Left lung (tissue), 10 donors: ENCODE measurements around the gene CABLES2. TPM values are rescaled to one million over a fixed set of nuclear protein-coding genes. Genes with fewer than 3 reads are reported as not detected.

Source experiments
- ATAC-seq: fragments of 200-7000 bp; cut with Tn5 transposase; one replicate; pipeline ENCODE4 v1.9.1; 2020; ENCODE audit warnings: moderate library complexity
- DNase-seq, 4 donors: peaks; one replicate each; pipeline ENCODE4 v3.0.0-alpha.2; 2013 to 2020
- H3K27ac ChIP-seq, 2 donors: fragments of 200-600 bp; sonication (generic) in 1 of 2; one replicate each; pipeline versions ENCODE4 v1.5.0 to v1.8.0; 2020 to 2021
- H3K27me3 ChIP-seq, 2 donors: fragments of 200-600 bp; sonication (generic) in 1 of 2; one replicate each; pipeline versions ENCODE4 v1.5.0 to v1.8.0; 2020 to 2021
- H3K36me3 ChIP-seq, 2 donors: fragments of 200-600 bp; sonication (generic) in 1 of 2; one replicate each; pipeline versions ENCODE4 v1.5.0 to v1.8.0; 2020 to 2021
- H3K4me1 ChIP-seq, 2 donors: fragments of 200-600 bp; one replicate each; pipeline ENCODE4 v1.8.0; 2021
- H3K4me3 ChIP-seq, 2 donors: fragments of 200-600 bp; sonication (generic) in 1 of 2; one replicate each; pipeline versions ENCODE4 v1.5.0 to v1.8.0; 2020 to 2021; ENCODE audit warnings: mild to moderate bottlenecking in 1 of 2
- H3K9me3 ChIP-seq, 2 donors: fragments of 200-600 bp; sonication (generic) in 1 of 2; one replicate each; pipeline versions ENCODE4 v1.5.0 to v1.8.0; 2020 to 2021
- CTCF ChIP-seq, 2 donors: fragments of 200-600 bp; sonication (generic) in 1 of 2; IDR thresholded peaks; one replicate each; pipeline versions ENCODE4 v1.5.0 to v1.8.0; 2021; ENCODE audit warnings: antibody characterized with exemption in 2 of 2
- intact Hi-C, 2 donors: fragments of 100-400 bp; cut with DNase I; formaldehyde crosslinking; loops; one replicate each; pipeline versions ENCODE4 v1.11.2 to v1.14.2; 2022
- polyA plus RNA-seq, 6 donors: library from polyadenylated mRNA; unstranded; fragments of 120-200 nt; gene quantifications; one replicate each; pipeline ENCODE4 v1.2.1, GENCODE V29; 2013; ENCODE audit not compliant: insufficient read length in 6 of 6
- total RNA-seq, 2 donors: library from RNA; stranded (reverse); fragmentation: NEBNext Ultra II Directional; extraction: Animal tissue kit (Norgen Biotek cat#: 25700); gene quantifications; one replicate each; pipeline ENCODE4 v1.2.1, GENCODE V29; 2021
- donor health status: DM: no; HTN: yes; CAD: no.
- donor health status: DM: no; HTN: no; CAD: no.

The CABLES2 gene
- total and polyA plus RNA-seq, 8 donors = 4.1 to 16.7 (median 13.2) TPM

DNA sequence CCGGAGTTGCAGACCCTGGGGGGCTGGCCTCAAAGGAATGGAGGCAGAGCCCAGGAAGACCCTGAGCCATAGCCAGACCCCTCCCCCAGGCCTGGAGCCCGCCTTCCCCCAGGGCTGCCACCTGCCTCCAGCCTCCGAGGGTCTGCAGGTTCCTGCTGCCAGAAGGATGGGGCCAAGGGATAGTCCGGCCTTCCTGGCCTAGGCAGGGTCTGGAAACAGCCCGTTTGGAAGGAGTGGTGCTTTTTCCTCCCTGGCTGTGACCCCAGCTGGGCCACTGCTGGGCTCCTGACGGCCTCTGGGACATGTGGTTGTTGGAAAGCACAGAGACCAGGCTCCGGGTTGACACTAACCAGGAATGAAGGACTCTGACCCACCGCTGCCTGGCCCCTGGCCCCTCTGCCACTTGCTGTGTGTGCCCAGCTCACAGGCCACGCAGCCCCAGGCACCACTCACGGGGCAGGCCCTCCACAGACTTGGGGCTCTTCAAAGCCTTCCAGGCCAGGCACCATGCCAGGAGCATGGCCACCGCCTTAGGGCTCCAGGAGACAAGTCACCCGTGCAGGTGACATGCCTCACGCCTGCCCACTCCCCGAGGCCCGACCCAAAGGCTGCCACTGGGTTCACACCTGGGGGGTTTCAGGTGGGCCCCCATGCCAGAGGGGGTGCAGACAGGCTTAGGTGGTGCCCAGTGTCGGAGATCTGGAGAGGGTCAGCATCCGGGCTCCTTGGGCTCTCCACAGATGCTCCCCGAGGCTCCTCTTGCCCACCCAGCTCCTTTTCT lies 36.1 kb downstream of the CABLES2 start:
- Histone ChIP-seq H3K27me3 (peaks cover 0 to 43% of the 10 kb centered on the region in 2 donors), H3K4me1 (peaks cover 45 to 67% of the 10 kb centered on the region in 2 donors), H3K9me3 (no peaks in the 10 kb centered on the region), H3K27ac (no peak overlapping the region), H3K4me3 (no peak overlapping the region), H3K36me3 (no peaks in the 10 kb centered on the region)
- TF ChIP-seq CTCF (IDR thresholded peaks at IDR 0.05) = no peak
- ATAC-seq (peak; percentile 5), DNase-seq (peak in 1 of 4 donors; percentile 51)
- intact Hi-C loops = loop anchor here in 1 of 2 donors (10.0 kb wide), 1 partner anchor 66 kb away; the partner anchor contains the start of gene ADRM1

- H3K36me3 ChIP-seq = no peaks in the 10 kb centered on the region
- TF ChIP-seq CTCF (IDR thresholded peaks at IDR 0.05) = no peak
- ATAC-seq (peak; percentile 1), DNase-seq (peak in 2 of 4 donors; percentile 48 to 72)
- H3K9me3 ChIP-seq = no peaks in the 10 kb centered on the region
- intact Hi-C loops = loop anchor here in 1 of 2 donors (10.0 kb wide), 1 partner anchor 65 kb away; the partner anchor contains the start of gene ADRM1
- H3K27me3 ChIP-seq = peaks cover 0 to 50% of the 10 kb centered on the region in 2 donors
- peak overlapping the region; percentile 8 to 13 for H3K27ac ChIP-seq
- peaks cover 41 to 71% of the 10 kb centered on the region in 2 donors for H3K4me1 ChIP-seq
- H3K4me3 ChIP-seq = no peak overlapping the region
These were observed 36.8 kb downstream of the CABLES2 start for GRCh38 chr20:62370115-62370806.

GRCh38 chr20:62369815-62370114 lies 37.3 kb downstream of the CABLES2 start:
- Histone ChIP-seq H3K27ac (peak overlapping the region; percentile 8 to 13), H3K4me3 (no peak overlapping the region), H3K27me3 (peaks cover 0 to 55% of the 10 kb centered on the region in 2 donors), H3K4me1 (peaks cover 36 to 71% of the 10 kb centered on the region in 2 donors), H3K9me3 (no peaks in the 10 kb centered on the region), H3K36me3 (no peaks in the 10 kb centered on the region)
- no peak for TF ChIP-seq CTCF (IDR thresholded peaks at IDR 0.05)
- DNase-seq (no peak), ATAC-seq (no peak)
- intact Hi-C loops = loop anchor here in 1 of 2 donors (10.0 kb wide), 1 partner anchor 65 kb away; the partner anchor contains the start of gene ADRM1

GRCh38 chr20:62368976-62369814 lies 37.9 kb downstream of the CABLES2 start:
- ATAC-seq (no peak), DNase-seq (peak in 1 of 4 donors; percentile 80)
- peaks cover 0 to 55% of the 10 kb centered on the region in 2 donors for H3K27me3 ChIP-seq
- TF ChIP-seq CTCF (IDR thresholded peaks at IDR 0.05) = peak; percentile 32 to 59
- no peak overlapping the region for H3K27ac ChIP-seq
- H3K36me3 ChIP-seq = no peaks in the 10 kb centered on the region
- no peaks in the 10 kb centered on the region for H3K9me3 ChIP-seq
- peak overlapping the region in 1 of 2 donors; percentile 71 for H3K4me3 ChIP-seq
- intact Hi-C loops = no loop called here
- H3K4me1 ChIP-seq = peaks cover 39 to 71% of the 10 kb centered on the region in 2 donors
